ENCODE results near the gene UGT2B7. TPM values are rescaled to one million over a fixed set of nuclear protein-coding genes. Genes with fewer than 3 reads are reported as not detected.
"Not testable (repeated sequence)": the region's sequence is repeated elsewhere in the genome, so short reads cannot be mapped to it uniquely, and the experiment has no call there.

The UGT2B7 gene
- under 1 TPM in 1 of 3 donors, not detected in 2; 0.18 TPM for total RNA-seq

DNA sequence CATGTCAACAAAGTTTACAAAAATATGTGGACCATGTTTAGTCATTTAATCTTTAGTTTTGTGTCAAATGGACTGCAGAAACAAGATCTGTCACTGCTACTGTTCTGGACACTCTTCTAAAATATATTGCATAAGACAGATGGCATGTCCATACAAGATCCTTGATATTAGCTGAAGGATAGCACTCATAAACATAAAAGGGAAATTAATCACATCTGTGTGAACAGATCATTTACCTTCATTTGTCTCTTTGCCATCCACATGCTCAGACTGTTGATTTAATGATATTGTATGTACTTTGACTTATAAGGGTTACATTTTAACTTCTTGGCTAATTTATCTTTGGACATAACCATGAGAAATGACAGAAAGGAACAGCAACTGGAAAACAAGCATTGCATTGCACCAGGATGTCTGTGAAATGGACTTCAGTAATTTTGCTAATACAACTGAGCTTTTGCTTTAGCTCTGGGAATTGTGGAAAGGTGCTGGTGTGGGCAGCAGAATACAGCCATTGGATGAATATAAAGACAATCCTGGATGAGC lies at the start of gene UGT2B7:
Gene UGT2B7, plus strand, starts transcription at position 364 of the 546 bp plus-strand sequence. Its CDS starts 47 bp downstream, at position 411.
- H3K4me1 Mint-ChIP-seq (ENCODE audit: low read depth), result no peaks in the 10 kb centered on the region

DNA sequence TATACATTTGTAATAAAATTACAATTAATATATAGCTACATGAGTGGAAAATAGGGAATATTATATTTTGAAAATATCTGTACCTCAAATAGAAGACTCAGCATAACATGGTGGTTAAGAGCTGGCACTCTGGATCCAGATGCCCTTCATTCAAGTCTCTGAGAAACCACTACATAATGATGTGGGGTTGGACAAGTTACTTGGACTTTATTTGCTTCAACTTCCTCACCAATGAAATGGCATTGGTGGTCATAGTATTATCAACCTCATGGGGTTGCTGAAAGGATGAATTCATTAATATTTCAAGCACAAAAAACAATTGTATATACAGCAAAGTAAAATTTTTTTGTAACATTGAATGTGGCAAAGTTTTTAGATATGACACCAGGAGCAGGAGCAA lies 46.4 kb upstream of the UGT2B7 start:
- Mint-ChIP-seq H3K4me1 (ENCODE audit: low read depth) (no peaks in the 10 kb centered on the region), H3K36me3 (ENCODE audit: insufficient read depth) (no peaks in the 10 kb centered on the region), H3K27me3 (ENCODE audit: low read depth) (no peaks in the 10 kb centered on the region), H3K4me3 (no peak overlapping the region), H3K9me3 (no peaks in the 10 kb centered on the region)
- ATAC-seq (no peak), DNase-seq (no peak)

More for the DNA sequence above, at the start of gene UGT2B7:
- H3K36me3 Mint-ChIP-seq (ENCODE audit: insufficient read depth), result no peaks in the 10 kb centered on the region
- no peaks in the 10 kb centered on the region for H3K27me3 Mint-ChIP-seq (ENCODE audit: low read depth)
- H3K9me3 Mint-ChIP-seq, result no peaks in the 10 kb centered on the region
- H3K4me3 Mint-ChIP-seq, result no peak within 1 kb of the TSS
- no peak for DNase-seq
- no peak for ATAC-seq

DNA sequence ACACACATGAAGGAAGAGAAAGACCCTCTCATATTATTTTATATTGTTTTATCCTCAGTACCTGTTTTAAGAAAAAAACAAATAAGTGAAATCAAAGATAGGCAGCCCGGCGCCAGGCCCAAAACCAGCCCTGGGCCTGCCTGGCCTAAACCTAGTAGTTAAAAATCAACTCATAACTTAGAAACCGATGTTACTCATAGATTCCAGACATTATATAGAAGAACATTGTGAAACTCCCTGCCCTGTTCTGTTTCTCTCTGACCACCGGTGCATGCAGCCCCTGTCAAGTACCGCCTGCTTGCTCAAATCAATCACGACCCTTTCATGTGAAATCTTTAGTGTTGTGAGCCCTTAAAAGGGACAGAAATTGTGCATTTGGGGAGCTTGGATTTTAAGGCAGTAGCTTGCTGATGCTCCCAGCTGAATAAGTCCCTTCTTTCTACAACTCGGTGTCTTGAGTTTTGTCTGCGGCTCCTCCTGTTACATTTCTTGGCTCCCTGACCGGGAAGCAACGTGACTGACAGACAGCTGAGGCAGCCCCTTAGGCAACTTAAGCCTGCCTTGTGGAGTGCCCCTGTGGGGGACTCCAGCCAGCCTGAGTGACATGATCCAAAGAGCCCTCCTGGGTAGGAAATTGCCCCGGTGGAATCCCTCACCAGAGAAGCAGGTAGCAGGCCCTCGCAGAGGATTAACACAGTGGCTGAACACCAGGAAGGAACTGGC lies 45.3 kb upstream of the UGT2B7 start:
- H3K4me1 Mint-ChIP-seq (ENCODE audit: low read depth); ATAC-seq; H3K36me3 Mint-ChIP-seq (ENCODE audit: insufficient read depth); H3K4me3 Mint-ChIP-seq; DNase-seq; H3K27me3 Mint-ChIP-seq (ENCODE audit: low read depth); H3K9me3 Mint-ChIP-seq: not testable (repeated sequence)

DNA sequence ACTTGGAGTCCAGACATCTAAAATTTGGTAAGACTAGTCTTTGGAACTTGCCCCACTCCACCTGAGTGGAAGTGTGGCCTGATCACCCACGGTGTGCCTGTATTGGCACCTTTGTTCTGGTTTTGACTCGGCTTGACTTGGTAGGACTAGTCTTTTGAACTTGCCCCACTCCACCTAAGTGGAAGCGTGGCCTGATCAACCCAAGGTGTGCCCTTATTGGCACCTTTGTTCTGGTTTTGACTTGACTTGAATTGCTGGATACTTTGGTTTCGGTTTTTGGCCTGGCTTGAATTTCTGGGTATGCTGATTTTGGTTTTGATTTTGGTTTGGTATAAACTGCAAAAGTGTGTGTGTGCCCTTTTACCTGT lies 44.7 kb upstream of the UGT2B7 start:
- Mint-ChIP-seq H3K9me3 (no peaks in the 10 kb centered on the region), H3K4me3 (no peak overlapping the region), H3K27me3 (ENCODE audit: low read depth) (no peaks in the 10 kb centered on the region), H3K4me1 (ENCODE audit: low read depth) (no peaks in the 10 kb centered on the region), H3K36me3 (ENCODE audit: insufficient read depth) (no peaks in the 10 kb centered on the region)
- no peak for DNase-seq
- no peak for ATAC-seq

DNA sequence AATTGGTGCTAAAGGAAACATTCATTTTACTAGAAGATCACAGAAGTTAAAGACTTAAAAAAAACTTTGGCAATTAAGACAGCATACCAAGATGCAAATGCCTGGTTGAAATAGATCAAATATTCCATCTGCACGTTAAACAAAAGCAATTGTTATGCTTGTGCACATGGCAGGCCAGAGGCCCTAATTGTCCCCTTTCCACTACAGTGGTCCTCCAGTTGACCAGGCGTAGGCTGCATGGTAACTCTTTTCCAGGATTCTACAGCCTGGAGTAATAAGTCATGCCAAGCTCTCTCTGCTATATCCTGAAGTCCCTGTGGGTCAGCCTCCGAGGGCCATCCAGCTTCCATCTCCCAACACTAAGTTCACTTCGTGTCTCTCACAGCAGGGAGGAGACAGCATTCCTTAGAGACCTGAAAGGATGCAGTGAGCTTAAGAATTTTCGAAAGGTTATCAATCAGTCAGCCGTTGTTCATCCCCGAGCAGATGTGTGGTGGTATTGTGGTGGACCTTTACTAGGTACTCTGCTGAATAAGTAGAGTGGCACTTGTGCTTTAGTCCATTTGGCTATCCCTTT lies 42.9 kb upstream of the UGT2B7 start:
- H3K27me3 Mint-ChIP-seq (ENCODE audit: low read depth); H3K4me3 Mint-ChIP-seq; ATAC-seq; H3K9me3 Mint-ChIP-seq; H3K36me3 Mint-ChIP-seq (ENCODE audit: insufficient read depth); DNase-seq; H3K4me1 Mint-ChIP-seq (ENCODE audit: low read depth): not testable (repeated sequence)

DNA sequence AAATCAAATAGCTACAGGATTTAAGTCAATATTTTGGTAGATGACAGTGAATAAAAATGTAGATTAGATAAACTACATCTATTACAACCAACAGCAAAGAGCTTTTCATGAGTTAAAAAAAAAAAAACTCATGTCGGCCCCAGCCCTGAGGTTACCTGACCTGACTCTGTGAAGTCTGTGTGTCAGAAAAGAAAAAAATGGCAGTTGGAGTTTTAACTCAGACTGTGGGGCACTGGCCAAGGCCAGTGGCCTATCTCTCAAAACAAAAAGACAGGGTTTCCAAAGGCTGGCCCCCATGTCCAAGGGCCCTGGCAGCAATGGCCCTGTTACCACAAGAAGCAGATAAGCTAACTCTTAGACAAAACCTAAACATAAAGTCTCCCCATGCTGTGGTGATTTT lies 42.2 kb upstream of the UGT2B7 start:
- not testable (repeated sequence) for H3K4me1 Mint-ChIP-seq (ENCODE audit: low read depth); H3K36me3 Mint-ChIP-seq (ENCODE audit: insufficient read depth); H3K9me3 Mint-ChIP-seq; H3K4me3 Mint-ChIP-seq; H3K27me3 Mint-ChIP-seq (ENCODE audit: low read depth); DNase-seq; ATAC-seq

DNA sequence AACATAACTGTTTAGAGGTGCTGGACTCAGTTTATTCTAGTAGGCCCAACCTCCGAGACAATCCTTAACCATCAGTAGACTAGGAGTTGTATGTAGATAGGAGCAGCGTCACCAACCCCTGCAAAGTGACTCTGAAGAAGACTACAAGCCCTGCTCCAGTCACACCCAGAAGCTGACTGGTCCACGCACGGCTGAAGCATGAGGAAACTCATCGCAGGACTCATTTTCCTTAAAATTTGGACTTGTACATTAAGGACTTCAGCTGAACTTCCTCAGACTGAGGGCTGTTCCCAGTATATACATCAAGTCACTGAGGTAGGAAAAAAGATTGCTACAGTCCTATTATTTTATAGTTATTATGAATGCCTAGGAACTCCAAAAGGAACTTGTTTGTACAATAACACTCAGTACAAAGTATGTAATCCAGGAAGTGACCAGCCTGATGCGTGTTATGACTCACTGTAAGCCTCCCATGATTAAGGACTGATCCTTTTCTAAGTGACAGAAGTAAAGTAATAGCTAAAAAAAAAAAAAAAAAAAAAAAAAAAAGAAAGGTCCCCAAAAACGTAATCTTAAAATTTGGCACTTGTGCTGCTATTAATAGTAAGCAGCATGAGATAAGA lies 41.6 kb upstream of the UGT2B7 start:
- H3K4me3 Mint-ChIP-seq, result no peak overlapping the region
- no peaks in the 10 kb centered on the region for H3K36me3 Mint-ChIP-seq (ENCODE audit: insufficient read depth)
- H3K4me1 Mint-ChIP-seq (ENCODE audit: low read depth), result no peaks in the 10 kb centered on the region
- DNase-seq (no peak), ATAC-seq (no peak)
- no peaks in the 10 kb centered on the region for H3K27me3 Mint-ChIP-seq (ENCODE audit: low read depth)
- H3K9me3 Mint-ChIP-seq, result no peaks in the 10 kb centered on the region

DNA sequence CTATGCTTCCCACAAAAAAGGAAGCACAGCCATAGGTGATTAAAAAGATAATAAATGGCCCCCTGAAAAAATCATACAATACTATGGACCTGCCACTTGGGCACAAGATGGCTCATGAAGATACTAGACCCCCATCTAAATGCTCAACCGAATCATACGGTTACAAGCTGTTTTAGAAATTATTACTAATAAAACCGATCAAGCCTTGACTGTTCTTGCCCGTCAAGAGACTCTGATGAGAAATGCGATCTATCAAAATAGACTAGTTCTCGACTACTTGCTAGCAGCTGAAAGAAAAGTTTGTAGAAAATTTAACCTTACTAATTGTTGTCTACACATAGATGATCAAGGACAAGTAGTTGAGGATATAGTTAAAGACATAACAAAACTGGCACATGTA lies 40.1 kb upstream of the UGT2B7 start:
- Mint-ChIP-seq H3K4me1 (ENCODE audit: low read depth) (no peaks in the 10 kb centered on the region), H3K4me3 (no peak overlapping the region), H3K27me3 (ENCODE audit: low read depth) (no peaks in the 10 kb centered on the region), H3K36me3 (ENCODE audit: insufficient read depth) (no peaks in the 10 kb centered on the region), H3K9me3 (no peaks in the 10 kb centered on the region)
- no peak for ATAC-seq
- no peak for DNase-seq

DNA sequence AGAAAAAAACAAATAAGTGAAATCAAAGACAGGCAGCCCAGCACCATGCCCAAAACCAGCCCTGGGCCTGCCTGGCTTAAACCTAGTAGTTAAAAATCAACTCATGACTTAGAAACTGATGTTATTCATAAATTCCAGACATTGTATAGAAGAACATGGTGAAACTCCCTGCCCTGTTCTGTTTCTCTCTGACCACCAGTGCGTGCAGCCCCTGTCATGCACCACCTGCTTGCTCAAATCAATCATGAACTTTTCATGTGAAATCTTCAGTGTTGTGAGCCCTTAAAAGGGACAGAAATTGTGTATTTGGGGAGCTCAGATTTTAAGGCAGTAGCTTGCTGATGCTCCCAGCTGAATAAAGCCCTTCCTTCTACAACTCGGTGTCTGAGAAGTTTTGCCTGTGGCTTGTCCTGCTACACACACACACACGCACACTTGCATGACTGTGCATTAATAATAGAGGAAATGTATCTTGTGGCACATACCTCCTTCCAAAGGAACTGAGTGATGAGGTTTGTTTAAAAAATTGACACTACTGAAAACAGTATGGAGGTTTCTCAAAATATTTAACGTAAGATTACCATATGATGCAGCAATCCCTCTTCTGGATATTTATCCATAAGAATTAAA lies 39.2 kb upstream of the UGT2B7 start:
- H3K9me3 Mint-ChIP-seq, result no peaks in the 10 kb centered on the region
- no peaks in the 10 kb centered on the region for H3K27me3 Mint-ChIP-seq (ENCODE audit: low read depth)

DNA sequence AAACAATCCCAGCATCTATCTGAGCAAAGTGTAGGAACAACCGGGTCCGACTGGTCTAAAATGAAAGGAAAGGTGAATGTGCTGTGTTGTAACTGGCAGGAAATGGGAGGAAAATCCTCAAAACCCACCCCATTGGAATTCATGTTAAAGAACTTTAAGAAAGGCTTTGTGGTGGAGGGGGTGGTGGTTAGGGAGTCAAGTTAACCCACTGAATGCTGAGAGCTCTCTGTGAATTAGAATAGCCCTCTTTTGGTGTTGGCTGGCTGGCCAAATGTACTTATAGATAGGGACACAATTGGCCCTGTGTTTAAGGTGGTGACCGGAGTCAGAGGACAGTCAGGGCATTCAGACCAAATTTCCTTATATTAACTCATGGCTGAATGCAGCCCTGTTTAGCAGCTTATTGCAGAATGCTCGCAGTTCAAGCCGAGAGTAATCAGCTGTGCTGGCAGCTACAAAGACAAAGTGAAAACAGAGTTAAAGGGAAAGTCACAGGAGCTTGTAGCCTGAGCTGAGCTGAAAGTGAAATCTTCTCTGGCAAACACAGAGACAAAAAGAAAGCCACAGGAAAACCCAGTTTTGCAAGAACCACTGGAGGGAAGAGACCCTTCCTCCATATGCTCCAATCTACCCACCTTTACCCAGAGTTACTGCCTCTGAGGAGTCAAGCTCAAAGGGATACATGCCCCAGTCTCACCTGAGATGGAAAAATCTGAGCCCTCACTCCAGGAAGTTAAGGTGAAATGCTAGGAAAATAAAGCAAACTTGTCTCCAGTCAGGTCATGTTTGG lies 38.5 kb upstream of the UGT2B7 start:
- ATAC-seq (no peak), DNase-seq (no peak)
- H3K9me3 Mint-ChIP-seq, result no peaks in the 10 kb centered on the region
- H3K4me1 Mint-ChIP-seq (ENCODE audit: low read depth), result no peaks in the 10 kb centered on the region
- no peaks in the 10 kb centered on the region for H3K27me3 Mint-ChIP-seq (ENCODE audit: low read depth)
- no peaks in the 10 kb centered on the region for H3K36me3 Mint-ChIP-seq (ENCODE audit: insufficient read depth)
- H3K4me3 Mint-ChIP-seq, result no peak overlapping the region

More for the DNA sequence above, 39.2 kb upstream of the UGT2B7 start:
- Mint-ChIP-seq H3K4me1 (ENCODE audit: low read depth) (no peaks in the 10 kb centered on the region), H3K4me3 (no peak overlapping the region), H3K36me3 (ENCODE audit: insufficient read depth) (no peaks in the 10 kb centered on the region)
- DNase-seq (no peak), ATAC-seq (no peak)

DNA sequence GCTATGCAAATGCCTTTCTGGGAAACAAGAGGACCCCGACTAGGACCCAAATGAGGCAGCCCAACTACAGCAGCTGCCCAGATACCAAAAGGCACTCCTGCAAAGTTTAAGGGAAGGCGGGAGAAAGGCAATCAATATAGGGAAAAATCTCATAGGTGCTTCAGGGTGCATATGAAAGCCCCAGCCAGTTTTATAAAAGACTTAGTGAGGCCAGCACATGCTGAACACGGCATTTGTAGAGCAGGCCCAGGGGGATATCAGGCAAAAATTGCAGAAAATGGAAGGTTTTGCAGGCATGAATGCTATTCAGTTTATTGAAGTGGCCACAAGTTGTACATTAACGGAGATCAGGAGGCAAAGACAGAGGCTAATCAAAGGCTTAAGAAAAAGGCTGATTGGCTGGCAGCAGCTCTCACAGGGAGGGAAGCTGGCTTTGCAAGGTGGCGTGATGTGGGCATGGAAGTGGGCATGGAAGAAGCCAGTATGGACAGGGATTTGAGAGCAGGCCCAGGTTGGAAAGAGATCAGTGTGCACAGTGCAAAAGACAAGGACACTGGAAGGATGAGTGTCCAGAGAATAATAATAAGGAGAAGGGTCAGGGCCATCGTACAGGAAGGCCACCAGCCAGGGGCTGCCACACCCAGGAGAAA lies 37.7 kb upstream of the UGT2B7 start:
- Mint-ChIP-seq H3K9me3 (peaks cover under 1% of the 10 kb centered on the region), H3K36me3 (ENCODE audit: insufficient read depth) (no peaks in the 10 kb centered on the region), H3K27me3 (ENCODE audit: low read depth) (no peaks in the 10 kb centered on the region), H3K4me1 (ENCODE audit: low read depth) (no peaks in the 10 kb centered on the region), H3K4me3 (no peak overlapping the region)
- DNase-seq (no peak), ATAC-seq (no peak)

DNA sequence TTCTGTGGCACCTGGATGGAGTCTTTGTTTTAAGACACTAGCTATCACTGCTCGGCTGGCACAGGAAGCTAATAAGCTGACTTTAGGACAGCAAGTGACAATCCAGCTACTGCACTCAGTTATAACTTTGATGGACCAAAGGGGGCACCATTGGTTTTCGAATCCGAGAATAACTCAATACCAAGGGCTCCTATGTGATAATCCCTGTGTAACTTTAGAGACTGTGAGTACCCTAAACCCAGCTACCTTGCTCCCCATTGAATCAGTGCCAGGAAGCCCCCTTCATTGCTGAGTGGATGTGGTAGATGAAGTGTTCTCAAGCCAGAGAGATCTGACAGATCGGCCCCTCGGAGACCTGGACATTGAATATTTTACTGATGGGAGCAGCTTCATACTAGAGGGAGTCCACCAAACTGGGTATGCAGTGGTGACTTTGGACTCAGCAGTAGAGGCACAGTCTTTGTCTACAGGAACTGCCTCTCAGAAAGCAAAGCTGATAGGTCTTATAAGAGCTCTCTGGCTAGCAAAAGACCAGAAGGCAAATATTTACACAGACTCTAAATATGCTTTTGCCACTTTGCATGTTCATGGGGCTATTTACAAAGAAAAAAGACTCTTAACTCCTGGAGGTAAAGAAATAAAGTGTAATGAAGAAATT lies 35.5 kb upstream of the UGT2B7 start:
- Mint-ChIP-seq H3K36me3 (ENCODE audit: insufficient read depth) (no peaks in the 10 kb centered on the region), H3K9me3 (peaks cover 4% of the 10 kb centered on the region), H3K27me3 (ENCODE audit: low read depth) (no peaks in the 10 kb centered on the region), H3K4me3 (no peak overlapping the region), H3K4me1 (ENCODE audit: low read depth) (no peaks in the 10 kb centered on the region)
- ATAC-seq (no peak), DNase-seq (no peak)

DNA sequence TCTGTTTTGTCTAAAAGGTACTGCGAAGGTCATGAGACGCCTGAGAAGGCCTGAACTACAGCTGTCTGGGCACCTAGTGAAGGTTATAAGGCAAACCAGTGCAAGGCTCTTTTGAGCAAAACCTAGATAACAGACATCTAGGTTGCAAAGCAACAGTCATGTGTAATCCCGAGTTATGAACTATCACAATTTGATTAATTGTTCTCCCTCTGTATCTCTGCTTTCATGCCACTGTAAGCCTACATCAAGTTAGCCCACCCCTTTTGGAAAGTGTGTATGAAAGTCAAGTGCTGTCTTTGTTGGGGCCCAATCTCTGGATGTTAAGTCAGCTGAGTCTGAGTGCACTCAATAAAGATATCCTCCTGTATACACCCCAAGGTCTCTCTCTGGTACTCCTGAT lies 31.9 kb upstream of the UGT2B7 start:
- Mint-ChIP-seq H3K9me3 (peaks cover 4% of the 10 kb centered on the region), H3K4me3 (no peak overlapping the region), H3K27me3 (ENCODE audit: low read depth) (no peaks in the 10 kb centered on the region), H3K4me1 (ENCODE audit: low read depth) (no peaks in the 10 kb centered on the region), H3K36me3 (ENCODE audit: insufficient read depth) (no peaks in the 10 kb centered on the region)
- ATAC-seq (no peak), DNase-seq (no peak)

Data from activated T-cell treated with anti-CD3 and anti-CD28 coated beads, Interleukin-2, amount 50 U/mL, for 4 hours (primary cell).